Mesendoderm (in vitro differentiated cells): Measurements from ENCODE around the gene KRT222.

Experiments
- DNase-seq: peaks from one replicate; pipeline ENCODE4 v3.0.0; 2013
- H2AK5ac ChIP-seq: 2 replicates; pipeline ENCODE4 v1.6.1; 2013; ENCODE audit warnings: low read length, inconsistent platforms
- H2BK120ac ChIP-seq: 2 replicates; pipeline ENCODE4 v1.6.1; 2013; ENCODE audit warnings: low read depth, mild to moderate bottlenecking, low read length, moderate library complexity, mixed read lengths
- H2BK15ac ChIP-seq: replicated peaks from 2 replicates; pipeline ENCODE4 v1.6.1; 2013; ENCODE audit warnings: low read depth, mild to moderate bottlenecking, moderate library complexity
- H2BK5ac ChIP-seq: 2 replicates; pipeline ENCODE4 v1.6.1; 2013; ENCODE audit warnings: low read length, inconsistent platforms
- H3K18ac ChIP-seq: 2 replicates; pipeline ENCODE4 v1.6.1; 2013; ENCODE audit warnings: mild to moderate bottlenecking, low read length, mixed read lengths
- H3K23ac ChIP-seq: one replicate; pipeline ENCODE4 v1.6.1; 2013; ENCODE audit warnings: low read length
- H3K27ac ChIP-seq: 2 replicates; pipeline ENCODE4 v1.5.1; 2013; ENCODE audit warnings: low read depth, mild to moderate bottlenecking, inconsistent platforms, low read length, moderate library complexity
- H3K27me3 ChIP-seq: 2 replicates; pipeline ENCODE4 v1.6.1; 2013; ENCODE audit warnings: low read length, control low read depth, mild to moderate bottlenecking, inconsistent platforms; ENCODE audit not compliant: insufficient read depth, poor library complexity
- H3K36me3 ChIP-seq: 2 replicates; pipeline ENCODE4 v1.6.1; 2013; ENCODE audit warnings: low read length, inconsistent platforms; ENCODE audit not compliant: control insufficient read depth, insufficient read depth
- H3K4ac ChIP-seq: one replicate; pipeline ENCODE4 v1.6.1; 2013; ENCODE audit warnings: low read depth, mild to moderate bottlenecking, low read length, moderate library complexity
- H3K4me1 ChIP-seq: 2 replicates; pipeline ENCODE4 v1.6.1; 2013; ENCODE audit warnings: low read depth, low read length, inconsistent platforms; ENCODE audit not compliant: control insufficient read depth
- H3K4me2 ChIP-seq: 2 replicates; pipeline ENCODE4 v1.6.1; 2013; ENCODE audit warnings: low read length
- H3K4me3 ChIP-seq: 2 replicates; pipeline ENCODE4 v1.5.1; 2013; ENCODE audit warnings: mild to moderate bottlenecking, low read length
- H3K56ac ChIP-seq: one replicate; pipeline ENCODE4 v1.6.1; 2013; ENCODE audit warnings: low read length
- H3K79me1 ChIP-seq: 2 replicates; pipeline ENCODE4 v1.6.1; 2013; ENCODE audit warnings: low read length, inconsistent platforms
- H3K79me2 ChIP-seq: 2 replicates; pipeline ENCODE4 v1.6.1; 2013; ENCODE audit warnings: mild to moderate bottlenecking, low read length; ENCODE audit not compliant: control insufficient read depth, insufficient read depth
- H3K9ac ChIP-seq: 2 replicates; pipeline ENCODE4 v1.6.1; 2013; ENCODE audit warnings: low read length, inconsistent platforms
- H4K5ac ChIP-seq: one replicate; pipeline ENCODE4 v1.6.1; 2013; ENCODE audit warnings: low read length
- H4K8ac ChIP-seq: one replicate; pipeline ENCODE4 v1.6.1; 2013; ENCODE audit warnings: low read depth, mild to moderate bottlenecking, control low read depth, low read length, moderate library complexity
- WGBS: extraction: QIAGEN DNeasy Blood & Tissue Kit; methylation state at CpG from one replicate; pipeline ENCODE4 v1.1.7; 2013; ENCODE audit warnings: low lambda C conversion rate, missing lambda C conversion rate; ENCODE audit not compliant: insufficient coverage; ENCODE audit errors: extremely low coverage; 5-methylcytosine and 5-hydroxymethylcytosine counted together

KRT222 gene

GRCh38 chr17:40614431-40615067 lies 50.4 kb downstream of the KRT222 start:
- Histone ChIP-seq H3K4ac (no peak overlapping the region), H3K23ac (no peak overlapping the region), H3K79me1 (no peaks in the 10 kb centered on the region), H3K18ac (no peak overlapping the region), H3K27ac (no peak overlapping the region), H2BK15ac (no peak overlapping the region), H3K36me3 (no peaks in the 10 kb centered on the region), H3K4me1 (peaks cover 2% of the 10 kb centered on the region), H3K27me3 (no peaks in the 10 kb centered on the region), H2AK5ac (no peak overlapping the region), H3K79me2 (no peaks in the 10 kb centered on the region), H3K4me2 (no peak overlapping the region), H2BK120ac (no peak overlapping the region), H3K56ac (no peak overlapping the region), H2BK5ac (no peak overlapping the region), H3K4me3 (no peak overlapping the region), H4K8ac (no peak overlapping the region), H3K9ac (no peak overlapping the region), H4K5ac (no peak overlapping the region)
- no peak for DNase-seq
- no CpG with 5 or more reads among the region's 13 CpGs for WGBS

- Histone ChIP-seq H3K79me2 (no peaks in the 10 kb centered on the region), H3K36me3 (no peaks in the 10 kb centered on the region), H2BK120ac (no peak overlapping the region), H3K27me3 (no peaks in the 10 kb centered on the region), H3K18ac (no peak overlapping the region), H3K9ac (no peak overlapping the region), H4K8ac (no peak overlapping the region), H3K79me1 (no peaks in the 10 kb centered on the region), H2BK15ac (no peak overlapping the region), H4K5ac (no peak overlapping the region), H3K56ac (no peak overlapping the region), H3K4ac (no peak overlapping the region), H3K4me3 (no peak overlapping the region), H3K23ac (no peak overlapping the region), H3K27ac (no peak overlapping the region), H3K4me1 (peaks cover 2% of the 10 kb centered on the region), H2BK5ac (no peak overlapping the region), H2AK5ac (no peak overlapping the region), H3K4me2 (no peak overlapping the region)
- no peak for DNase-seq
- no CpG with 5 or more reads among the region's 5 CpGs for WGBS
Measured at GRCh38 chr17:40613467-40614154, 51.4 kb downstream of the KRT222 start.

- Histone ChIP-seq H4K5ac (no peak overlapping the region), H3K18ac (no peak overlapping the region), H2AK5ac (no peak overlapping the region), H3K79me1 (no peaks in the 10 kb centered on the region), H2BK120ac (no peak overlapping the region), H3K56ac (no peak overlapping the region), H3K27ac (no peak overlapping the region), H3K23ac (no peak overlapping the region), H3K4ac (no peak overlapping the region), H3K4me1 (peaks cover 2% of the 10 kb centered on the region), H4K8ac (no peak overlapping the region), H3K4me3 (no peak overlapping the region), H3K4me2 (no peak overlapping the region), H2BK15ac (no peak overlapping the region), H3K79me2 (no peaks in the 10 kb centered on the region), H3K9ac (no peak overlapping the region), H2BK5ac (no peak overlapping the region), H3K36me3 (no peaks in the 10 kb centered on the region), H3K27me3 (no peaks in the 10 kb centered on the region)
- no peak for DNase-seq
- WGBS = no CpG with 5 or more reads among the region's 11 CpGs
Measured at GRCh38 chr17:40612599-40613244, 52.3 kb downstream of the KRT222 start.

GRCh38 chr17:40611840-40612474 lies 53.0 kb downstream of the KRT222 start:
- no peak overlapping the region for H3K18ac ChIP-seq
- H3K4me2 ChIP-seq = no peak overlapping the region
- no peaks in the 10 kb centered on the region for H3K79me1 ChIP-seq
- H3K36me3 ChIP-seq = no peaks in the 10 kb centered on the region
- H2BK15ac ChIP-seq = no peak overlapping the region
- H3K4me1 ChIP-seq = peaks cover 2% of the 10 kb centered on the region
- no peaks in the 10 kb centered on the region for H3K27me3 ChIP-seq
- DNase-seq = no peak
- no peak overlapping the region for H4K5ac ChIP-seq
- H4K8ac ChIP-seq = no peak overlapping the region
- no peak overlapping the region for H3K4me3 ChIP-seq
- no peak overlapping the region for H3K9ac ChIP-seq
- H3K4ac ChIP-seq = no peak overlapping the region
- no peak overlapping the region for H3K23ac ChIP-seq
- no peak overlapping the region for H2BK120ac ChIP-seq
- no peak overlapping the region for H3K27ac ChIP-seq
- no CpG with 5 or more reads among the region's 7 CpGs for WGBS
- H3K79me2 ChIP-seq = no peaks in the 10 kb centered on the region
- no peak overlapping the region for H2BK5ac ChIP-seq
- no peak overlapping the region for H2AK5ac ChIP-seq
- H3K56ac ChIP-seq = no peak overlapping the region

GRCh38 chr17:40610359-40610758 lies 54.6 kb downstream of the KRT222 start:
- H3K23ac ChIP-seq = no peak overlapping the region
- peaks cover 2% of the 10 kb centered on the region for H3K4me1 ChIP-seq
- no peaks in the 10 kb centered on the region for H3K36me3 ChIP-seq
- no peak overlapping the region for H3K4me2 ChIP-seq
- H3K79me2 ChIP-seq = no peaks in the 10 kb centered on the region
- no peak overlapping the region for H3K4ac ChIP-seq
- no peaks in the 10 kb centered on the region for H3K27me3 ChIP-seq
- H2BK120ac ChIP-seq = no peak overlapping the region
- no peak overlapping the region for H2BK5ac ChIP-seq
- H2AK5ac ChIP-seq = no peak overlapping the region
- H3K27ac ChIP-seq = no peak overlapping the region
- H2BK15ac ChIP-seq = no peak overlapping the region
- H4K8ac ChIP-seq = no peak overlapping the region
- no peak overlapping the region for H3K18ac ChIP-seq
- WGBS = no CpG with 5 or more reads among the region's 2 CpGs
- no peaks in the 10 kb centered on the region for H3K79me1 ChIP-seq
- DNase-seq = no peak
- no peak overlapping the region for H3K4me3 ChIP-seq
- H3K56ac ChIP-seq = no peak overlapping the region
- no peak overlapping the region for H4K5ac ChIP-seq
- H3K9ac ChIP-seq = no peak overlapping the region
